Measurements from ENCODE around the gene CDCP1.

GRCh38 chr3:45088543-45089358, 57.4 kb downstream of the CDCP1 start:
- TF ChIP-seq CTCF (IDR thresholded peaks at IDR 0.05) (no peak), POLR2A (IDR thresholded peaks at IDR 0.05) (no peak)
